NCI-H2029 (cell line): ENCODE data around the gene PRICKLE2.

Experiments used
- DNase-seq: peaks from one replicate; lab custom pipeline; 2025; lab: John Stamatoyannopoulos, UW

The PRICKLE2 gene

GRCh38 chr3:64070704-64071103 is 154.6 kb downstream of the PRICKLE2 start:
- DNase-seq: no peak

GRCh38 chr3:64067506-64068346 is 157.5 kb downstream of the PRICKLE2 start:
- no peak for DNase-seq

GRCh38 chr3:64064804-64065203 is 160.5 kb downstream of the PRICKLE2 start:
- no peak for DNase-seq

DNA sequence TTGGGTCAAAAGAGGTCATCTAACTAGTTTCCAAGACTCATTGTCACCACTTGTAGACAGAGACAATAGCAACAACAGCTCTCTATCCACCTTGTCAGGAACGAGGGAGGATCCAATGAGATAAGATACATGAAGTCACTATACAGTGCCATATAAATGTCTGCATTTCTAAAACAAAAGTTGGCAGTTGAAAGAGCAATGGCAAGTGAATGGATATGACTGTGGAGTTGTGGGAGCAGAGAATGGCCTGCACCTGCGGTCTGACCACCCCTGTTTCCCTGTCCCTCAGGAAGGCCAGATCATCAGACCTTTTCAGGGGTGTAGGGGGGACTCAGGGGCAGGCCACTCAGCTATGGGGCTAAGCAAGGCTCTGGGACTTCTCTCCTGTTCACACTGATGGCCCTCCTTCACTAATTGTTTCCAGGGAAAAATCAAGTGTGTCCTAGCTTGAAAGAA is 161.3 kb downstream of the PRICKLE2 start:
- no peak for DNase-seq

DNA sequence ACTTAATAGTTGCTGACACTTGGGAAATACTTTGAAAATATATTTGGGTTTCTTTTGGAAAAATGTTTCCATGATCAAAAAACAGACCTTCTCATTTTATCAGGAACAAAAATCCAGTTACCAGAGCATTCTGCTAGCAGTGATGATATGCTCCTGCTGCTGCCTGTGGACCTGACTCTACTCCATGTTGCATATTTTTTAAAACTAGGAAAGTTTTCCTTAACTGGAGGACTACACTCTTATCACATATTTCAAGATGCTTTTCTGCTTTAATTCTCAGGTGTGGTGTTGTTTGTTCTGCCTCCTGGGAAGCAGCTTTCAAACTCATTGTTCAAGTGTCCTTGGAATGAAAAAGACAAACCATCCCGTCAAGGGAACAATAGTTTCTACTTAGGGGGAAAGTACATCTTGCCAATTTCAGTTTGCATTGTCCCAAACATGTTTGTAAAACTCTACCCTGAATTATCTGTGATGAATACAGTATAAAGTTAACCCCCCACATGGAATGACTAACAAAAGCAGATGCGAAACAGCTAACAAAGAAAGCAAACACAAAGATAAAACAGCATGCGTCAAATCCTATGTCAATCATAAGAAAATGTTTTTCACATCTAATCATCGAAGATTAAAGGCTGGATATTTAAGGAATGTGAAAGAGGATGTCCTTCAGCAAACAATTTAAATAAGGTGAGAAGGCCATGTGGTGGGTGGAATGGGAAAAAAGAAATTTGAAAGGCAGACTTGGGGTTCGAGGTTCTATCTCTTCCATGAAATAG is 161.9 kb downstream of the PRICKLE2 start:
- DNase-seq: no peak

DNA sequence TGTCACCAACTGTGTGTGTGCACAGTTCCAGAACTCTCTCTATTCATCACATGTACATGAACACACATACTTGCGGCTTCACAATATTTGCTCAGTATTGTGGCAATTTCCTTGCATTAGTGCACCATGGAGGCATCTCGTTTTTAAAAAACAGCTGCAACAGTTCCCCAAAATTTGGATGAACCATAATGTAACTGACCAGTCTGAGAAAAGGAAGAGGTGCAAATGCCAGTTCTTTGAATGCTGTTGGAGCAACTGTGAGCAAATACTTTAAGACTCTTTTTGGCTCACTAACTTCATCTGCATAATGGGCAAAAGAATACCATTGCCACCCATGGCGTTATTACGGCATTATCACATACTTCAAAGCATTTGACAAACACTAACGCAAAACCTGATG is 163.6 kb downstream of the PRICKLE2 start:
- no peak for DNase-seq

- DNase-seq: no peak
Measured at GRCh38 chr3:64059484-64060175, 165.6 kb downstream of the PRICKLE2 start.

DNA sequence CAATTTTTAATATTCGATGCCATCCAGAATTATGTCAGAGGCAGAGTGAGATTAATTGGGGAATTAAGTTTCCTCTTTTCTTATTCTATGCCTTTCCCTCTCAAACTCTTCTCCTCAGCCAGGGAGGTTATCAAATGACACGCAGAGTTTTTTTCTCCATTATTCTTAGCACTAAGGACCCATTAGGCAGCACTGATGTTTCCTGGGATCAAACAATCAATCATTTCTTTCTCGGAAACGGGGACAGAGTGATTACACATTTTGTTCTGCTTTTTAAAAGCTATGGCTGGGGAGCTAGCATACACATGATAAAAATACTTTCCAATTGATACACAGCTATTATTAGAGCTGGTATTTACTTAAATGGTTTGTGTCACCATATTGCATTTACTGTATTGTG is 166.7 kb downstream of the PRICKLE2 start:
- DNase-seq: no peak

DNA sequence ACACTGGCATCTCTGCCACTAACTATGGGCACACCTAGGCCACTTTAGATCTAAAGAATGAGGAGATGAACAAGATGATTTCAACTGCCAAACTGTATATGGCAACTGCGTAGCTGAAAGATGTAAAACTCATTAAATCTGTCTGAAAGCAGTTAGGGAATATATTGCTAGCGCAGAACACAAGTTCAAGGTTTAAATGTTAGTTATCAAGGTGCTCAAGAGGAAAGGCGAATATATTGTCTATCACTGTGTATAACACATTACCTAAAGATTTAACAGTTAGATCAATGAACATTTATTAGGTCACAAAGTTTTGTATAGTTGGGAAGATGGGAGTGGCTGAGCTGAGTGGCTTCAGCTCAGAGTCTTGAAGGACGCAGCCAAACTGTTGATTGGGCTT is 168.0 kb downstream of the PRICKLE2 start:
- no peak for DNase-seq

GRCh38 chr3:64056606-64057180 is 168.6 kb downstream of the PRICKLE2 start:
- DNase-seq: no peak

DNA sequence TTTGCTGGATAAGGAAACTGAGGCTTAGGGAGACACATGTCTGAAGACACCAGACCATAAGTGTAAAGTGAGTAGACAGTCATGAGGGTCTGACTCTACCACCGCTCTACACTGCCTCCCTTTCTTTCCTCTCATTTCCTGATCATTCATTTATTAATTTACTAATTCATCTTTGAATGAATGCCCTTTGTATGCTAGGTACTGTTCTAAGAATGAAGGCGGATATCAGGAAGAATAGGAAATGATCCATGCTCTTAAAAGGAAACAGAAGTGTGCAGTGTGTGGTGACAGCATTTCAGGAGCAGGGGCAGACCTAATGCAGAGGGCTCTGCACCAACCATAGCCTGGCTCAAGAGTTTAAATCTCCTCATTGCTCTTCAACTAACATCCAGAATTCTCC is 170.2 kb downstream of the PRICKLE2 start:
- DNase-seq: no peak

DNA sequence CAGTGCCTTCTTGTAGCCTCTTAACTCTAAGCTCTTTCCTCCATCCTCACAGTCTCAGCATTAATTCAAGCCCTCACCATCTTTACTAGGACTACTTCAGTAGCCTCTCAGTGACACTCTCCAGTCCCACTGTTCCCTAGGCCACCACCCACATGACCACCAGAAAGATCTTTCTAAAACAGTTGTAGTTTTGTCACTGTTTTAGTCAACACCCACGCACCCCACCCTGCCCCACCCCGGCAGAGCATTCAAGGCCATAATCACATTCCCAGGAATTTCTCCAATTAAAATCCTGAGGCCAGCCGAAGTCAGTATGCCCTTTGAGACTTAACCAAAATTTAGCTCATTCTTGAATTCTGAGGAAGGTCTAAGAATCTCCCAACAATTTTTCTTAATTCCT is 170.8 kb downstream of the PRICKLE2 start:
- no peak for DNase-seq

- no peak for DNase-seq
Measured at GRCh38 chr3:64053581-64053980, 171.7 kb downstream of the PRICKLE2 start.

GRCh38 chr3:64053117-64053516 is 172.1 kb downstream of the PRICKLE2 start:
- DNase-seq: no peak

- no peak for DNase-seq
Measured at GRCh38 chr3:64049832-64050231, 175.4 kb downstream of the PRICKLE2 start.

DNA sequence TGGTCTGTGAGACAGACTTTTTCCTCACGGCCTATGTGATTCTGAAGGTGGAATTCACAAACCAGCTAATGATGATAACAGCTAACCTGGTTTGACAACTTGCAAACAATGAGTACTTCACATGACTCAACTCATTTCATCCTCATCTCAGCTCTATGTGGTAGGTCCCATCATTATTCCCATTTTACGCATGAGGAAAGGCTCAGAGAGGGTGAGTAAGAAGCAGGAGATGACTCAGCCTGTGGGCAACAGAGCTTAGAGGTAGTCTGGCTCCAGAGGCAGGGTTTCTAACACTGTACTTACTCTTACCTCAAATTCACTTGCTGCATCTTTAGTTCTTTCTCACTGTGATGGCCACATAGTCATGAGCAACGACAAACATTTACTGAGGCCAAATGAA is 176.1 kb downstream of the PRICKLE2 start:
- DNase-seq: no peak

DNA sequence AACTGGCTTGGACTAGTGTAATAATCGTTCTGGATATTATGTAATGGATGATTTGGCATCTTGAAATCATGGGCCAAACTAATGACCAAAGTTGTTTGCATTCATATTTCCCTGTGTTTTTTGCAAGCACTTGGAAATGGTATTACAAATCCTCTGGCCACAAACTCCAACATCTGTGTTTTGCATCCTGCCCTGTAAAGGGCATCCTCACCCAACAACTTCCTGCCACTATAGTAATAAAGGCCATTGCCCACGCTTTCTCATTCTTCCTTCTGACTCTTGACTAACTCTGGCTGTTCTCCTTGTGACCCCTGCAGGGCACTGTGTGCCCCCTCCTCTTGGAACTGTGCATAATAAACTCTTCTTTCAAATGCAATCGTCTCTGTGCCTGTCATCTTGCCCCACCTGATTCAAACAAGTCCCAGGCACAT is 176.6 kb downstream of the PRICKLE2 start:
- DNase-seq: no peak

GRCh38 chr3:64047787-64048186 is 177.5 kb downstream of the PRICKLE2 start:
- no peak for DNase-seq

DNA sequence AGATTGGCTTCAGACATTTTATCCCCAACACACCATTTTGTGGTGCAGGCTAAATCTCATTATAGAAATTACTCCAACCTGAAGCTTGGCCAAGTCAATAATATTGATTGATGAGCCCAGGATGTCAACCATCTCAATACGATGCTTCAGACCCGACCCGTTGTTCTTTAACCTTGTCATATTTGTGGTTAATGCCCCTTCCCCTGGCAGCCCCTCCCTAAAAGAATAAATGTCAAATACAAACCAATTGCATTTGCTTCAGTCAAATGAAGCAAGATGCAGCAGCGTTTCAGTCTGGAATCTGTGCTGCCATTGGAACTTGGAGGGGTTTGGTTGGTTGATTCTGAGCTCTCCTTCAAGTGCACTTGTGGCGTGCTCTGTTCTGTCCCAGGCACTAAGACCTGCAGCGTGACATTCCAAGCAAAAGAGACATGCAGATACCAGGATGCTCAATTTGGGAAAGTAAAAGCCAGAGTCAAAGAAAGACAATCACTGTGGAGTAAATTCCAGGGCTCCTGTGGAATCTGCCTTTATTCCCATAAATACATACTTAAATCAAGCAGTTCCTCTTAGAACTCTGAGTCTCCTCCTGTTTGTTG is 178.2 kb downstream of the PRICKLE2 start:
- no peak for DNase-seq

- DNase-seq: peak; percentile 33
Measured at GRCh38 chr3:64046592-64046991, 178.7 kb downstream of the PRICKLE2 start.

GRCh38 chr3:64042952-64043351 is 182.3 kb downstream of the PRICKLE2 start:
- no peak for DNase-seq
